ENCODE data around the gene SLC5A5. TPM values are rescaled to one million over a fixed set of nuclear protein-coding genes. Genes with fewer than 3 reads are reported as not detected.

Gene SLC5A5
- total RNA-seq, 1 experiment from 2014 or later = 6.3 TPM

DNA sequence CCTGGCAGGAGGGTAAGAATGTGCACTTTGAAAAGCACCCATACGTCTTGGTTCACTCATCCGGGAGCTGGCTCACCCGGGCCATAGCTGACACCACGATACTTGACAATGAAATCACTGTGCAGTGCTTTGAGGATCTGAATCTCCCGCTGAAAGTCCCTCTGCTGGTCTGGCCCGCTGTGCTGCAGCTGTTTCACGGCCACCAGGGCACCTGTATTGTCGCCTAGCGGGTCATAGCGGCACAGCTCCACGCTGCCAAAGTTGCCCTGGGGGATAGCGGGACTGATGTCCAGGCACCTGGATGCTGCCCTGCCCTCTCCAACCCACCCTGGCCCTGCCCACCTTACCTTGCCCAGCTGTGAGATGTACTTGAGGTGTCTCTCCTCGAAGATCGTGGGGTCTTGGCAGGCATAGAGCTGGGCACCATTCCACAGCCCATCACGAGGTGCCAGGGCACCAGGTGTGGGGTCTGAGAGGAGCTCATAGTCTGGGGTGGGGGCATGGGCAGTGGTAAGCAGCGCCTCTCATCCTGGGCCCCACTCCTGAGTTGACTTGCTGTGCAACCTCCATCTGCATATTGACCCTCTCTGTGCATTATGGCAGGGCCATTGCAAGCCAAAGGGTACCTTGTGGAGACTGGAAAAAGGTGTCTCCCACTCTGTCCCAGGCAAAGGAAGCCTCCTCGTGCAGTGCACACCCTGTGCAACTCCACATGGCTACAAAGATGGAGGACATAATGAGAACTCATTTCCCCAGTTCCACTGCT is 39.1 kb upstream of the SLC5A5 start:
- no peak for ATAC-seq
- CTCF ChIA-PET = no interaction called here
- POLR2A ChIA-PET = no interaction called here

DNA sequence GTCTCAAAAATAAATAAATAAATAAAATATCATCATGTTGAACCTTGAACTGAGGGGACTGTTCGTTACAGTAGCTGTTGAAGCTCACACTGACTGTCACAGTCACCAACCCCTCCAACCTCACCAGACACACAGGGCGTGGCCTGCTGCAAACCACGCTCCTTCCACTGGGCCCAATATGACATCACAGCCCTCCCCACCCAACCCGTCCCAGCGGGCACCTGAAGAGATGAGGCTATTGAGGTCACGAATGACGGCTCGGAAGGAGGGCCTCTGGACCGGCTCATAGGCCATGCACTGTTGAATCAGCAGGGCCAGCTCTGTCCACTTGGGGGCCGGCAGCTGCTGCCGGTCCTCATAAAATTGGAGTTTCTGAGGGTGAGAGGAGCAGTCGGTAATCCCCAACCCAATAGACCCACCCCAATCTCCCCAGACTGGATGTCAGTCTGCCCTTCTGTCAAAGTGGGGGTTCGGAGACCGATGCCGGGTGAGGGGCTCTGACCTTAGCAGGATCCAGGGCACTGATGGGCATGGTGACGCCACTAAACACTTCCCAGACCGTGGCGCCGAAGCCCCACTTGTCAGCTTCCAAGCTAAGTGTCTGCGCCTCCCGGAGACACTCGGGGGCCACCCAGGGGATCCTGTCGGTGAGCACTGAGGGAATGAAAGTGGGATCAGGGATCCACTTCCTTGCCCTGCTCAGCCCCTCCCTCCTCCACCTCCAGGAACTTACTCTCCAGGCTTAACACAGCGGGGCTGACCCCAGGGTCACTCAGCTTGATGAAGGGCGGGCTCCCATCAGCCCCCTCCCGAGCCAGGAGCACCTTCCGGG is 37.2 kb upstream of the SLC5A5 start:
- intact Hi-C loops (cut with micrococcal nuclease; ENCODE audit: unreplicated experiment) = no loop called here
- Histone ChIP-seq H3K27ac (ENCODE audit: low read length) (no peak overlapping the region), H3K27me3 (ENCODE audit: control insufficient read depth, insufficient read depth, low read length) (no peaks in the 10 kb centered on the region), H3K4me1 (ENCODE audit: control insufficient read depth, insufficient read depth, low read length) (no peaks in the 10 kb centered on the region), H3K9me3 (ENCODE audit: control insufficient read depth, insufficient read depth, low read depth, low read length) (no peaks in the 10 kb centered on the region), H3K4me3 (ENCODE audit: low read depth in 2 of 2, low read length in 2 of 2) (no peak overlapping the region), H3K36me3 (ENCODE audit: control insufficient read depth, insufficient read depth, low read length) (no peaks in the 10 kb centered on the region)
- CTCF ChIA-PET = no interaction called here
- in situ Hi-C loops (cut with HindIII; ENCODE audit: low pct_unique_long_range_greater_than_20kb, low sequenced_read_pairs) = no loop called here
- TF ChIP-seq POLR2AphosphoS5 (IDR thresholded peaks at IDR 0.05; ENCODE audit: low read depth, low read length) (no peak), TCF7L2 (IDR thresholded peaks at IDR 0.05; ENCODE audit: low read depth, low read length) (no peak), SIN3A (IDR thresholded peaks at IDR 0.05; ENCODE audit: borderline replicate concordance, insufficient read depth, low read depth, low read length) (no peak)
- TF ChIP-seq, protein P1, sequence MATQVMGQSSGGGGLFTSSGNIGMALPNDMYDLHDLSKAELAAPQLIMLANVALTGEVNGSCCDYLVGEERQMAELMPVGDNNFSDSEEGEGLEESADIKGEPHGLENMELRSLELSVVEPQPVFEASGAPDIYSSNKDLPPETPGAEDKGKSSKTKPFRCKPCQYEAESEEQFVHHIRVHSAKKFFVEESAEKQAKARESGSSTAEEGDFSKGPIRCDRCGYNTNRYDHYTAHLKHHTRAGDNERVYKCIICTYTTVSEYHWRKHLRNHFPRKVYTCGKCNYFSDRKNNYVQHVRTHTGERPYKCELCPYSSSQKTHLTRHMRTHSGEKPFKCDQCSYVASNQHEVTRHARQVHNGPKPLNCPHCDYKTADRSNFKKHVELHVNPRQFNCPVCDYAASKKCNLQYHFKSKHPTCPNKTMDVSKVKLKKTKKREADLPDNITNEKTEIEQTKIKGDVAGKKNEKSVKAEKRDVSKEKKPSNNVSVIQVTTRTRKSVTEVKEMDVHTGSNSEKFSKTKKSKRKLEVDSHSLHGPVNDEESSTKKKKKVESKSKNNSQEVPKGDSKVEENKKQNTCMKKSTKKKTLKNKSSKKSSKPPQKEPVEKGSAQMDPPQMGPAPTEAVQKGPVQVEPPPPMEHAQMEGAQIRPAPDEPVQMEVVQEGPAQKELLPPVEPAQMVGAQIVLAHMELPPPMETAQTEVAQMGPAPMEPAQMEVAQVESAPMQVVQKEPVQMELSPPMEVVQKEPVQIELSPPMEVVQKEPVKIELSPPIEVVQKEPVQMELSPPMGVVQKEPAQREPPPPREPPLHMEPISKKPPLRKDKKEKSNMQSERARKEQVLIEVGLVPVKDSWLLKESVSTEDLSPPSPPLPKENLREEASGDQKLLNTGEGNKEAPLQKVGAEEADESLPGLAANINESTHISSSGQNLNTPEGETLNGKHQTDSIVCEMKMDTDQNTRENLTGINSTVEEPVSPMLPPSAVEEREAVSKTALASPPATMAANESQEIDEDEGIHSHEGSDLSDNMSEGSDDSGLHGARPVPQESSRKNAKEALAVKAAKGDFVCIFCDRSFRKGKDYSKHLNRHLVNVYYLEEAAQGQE (IDR thresholded peaks at IDR 0.05; ENCODE audit: insufficient read depth in 1 of 2, low read depth in 2 of 2, low read length in 1 of 2) = no peak
- TF ChIP-seq, protein P2, sequence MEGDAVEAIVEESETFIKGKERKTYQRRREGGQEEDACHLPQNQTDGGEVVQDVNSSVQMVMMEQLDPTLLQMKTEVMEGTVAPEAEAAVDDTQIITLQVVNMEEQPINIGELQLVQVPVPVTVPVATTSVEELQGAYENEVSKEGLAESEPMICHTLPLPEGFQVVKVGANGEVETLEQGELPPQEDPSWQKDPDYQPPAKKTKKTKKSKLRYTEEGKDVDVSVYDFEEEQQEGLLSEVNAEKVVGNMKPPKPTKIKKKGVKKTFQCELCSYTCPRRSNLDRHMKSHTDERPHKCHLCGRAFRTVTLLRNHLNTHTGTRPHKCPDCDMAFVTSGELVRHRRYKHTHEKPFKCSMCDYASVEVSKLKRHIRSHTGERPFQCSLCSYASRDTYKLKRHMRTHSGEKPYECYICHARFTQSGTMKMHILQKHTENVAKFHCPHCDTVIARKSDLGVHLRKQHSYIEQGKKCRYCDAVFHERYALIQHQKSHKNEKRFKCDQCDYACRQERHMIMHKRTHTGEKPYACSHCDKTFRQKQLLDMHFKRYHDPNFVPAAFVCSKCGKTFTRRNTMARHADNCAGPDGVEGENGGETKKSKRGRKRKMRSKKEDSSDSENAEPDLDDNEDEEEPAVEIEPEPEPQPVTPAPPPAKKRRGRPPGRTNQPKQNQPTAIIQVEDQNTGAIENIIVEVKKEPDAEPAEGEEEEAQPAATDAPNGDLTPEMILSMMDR (IDR thresholded peaks at IDR 0.05) = no peak
- no TSS peak for BruUV-seq (replicated peaks)
- DNase-seq (ENCODE audit: low read depth, low spot score) (no peak), ATAC-seq (no peak)
- POLR2A ChIA-PET = no interaction called here

More for the DNA sequence above, 39.1 kb upstream of the SLC5A5 start:
- no peaks in the 10 kb centered on the region for H3K9me3 ChIP-seq (ENCODE audit: control insufficient read depth, insufficient read depth, low read depth, low read length)
- H3K36me3 ChIP-seq (ENCODE audit: control insufficient read depth, insufficient read depth, low read length) = no peaks in the 10 kb centered on the region
- no peak for DNase-seq (ENCODE audit: low read depth, low spot score)
- no peak overlapping the region for H3K27ac ChIP-seq (ENCODE audit: low read length)
- H3K4me3 ChIP-seq (ENCODE audit: low read depth in 2 of 2, low read length in 2 of 2) = no peak overlapping the region
- no peaks in the 10 kb centered on the region for H3K27me3 ChIP-seq (ENCODE audit: control insufficient read depth, insufficient read depth, low read length)
- H3K4me1 ChIP-seq (ENCODE audit: control insufficient read depth, insufficient read depth, low read length) = no peaks in the 10 kb centered on the region
- TF ChIP-seq, protein P1 (IDR thresholded peaks at IDR 0.05; ENCODE audit: insufficient read depth in 1 of 2, low read depth in 2 of 2, low read length in 1 of 2) = no peak
- TF ChIP-seq POLR2AphosphoS5 (IDR thresholded peaks at IDR 0.05; ENCODE audit: low read depth, low read length) = no peak
- intact Hi-C loops (cut with micrococcal nuclease; ENCODE audit: unreplicated experiment) (no loop called here), in situ Hi-C loops (cut with HindIII; ENCODE audit: low pct_unique_long_range_greater_than_20kb, low sequenced_read_pairs) (no loop called here)
- no TSS peak for BruUV-seq (replicated peaks)
